GOT3 (cell line): ENCODE results near the gene SSRP1.
"Not testable (repeated sequence)": the region's sequence is repeated elsewhere in the genome, so short reads cannot be mapped to it uniquely, and the experiment has no call there.

Experiments used
- DNase-seq: peaks from one replicate; lab custom pipeline; 2025; ENCODE audit warnings: mixed read lengths; lab: John Stamatoyannopoulos, UW

Gene SSRP1, protein sequence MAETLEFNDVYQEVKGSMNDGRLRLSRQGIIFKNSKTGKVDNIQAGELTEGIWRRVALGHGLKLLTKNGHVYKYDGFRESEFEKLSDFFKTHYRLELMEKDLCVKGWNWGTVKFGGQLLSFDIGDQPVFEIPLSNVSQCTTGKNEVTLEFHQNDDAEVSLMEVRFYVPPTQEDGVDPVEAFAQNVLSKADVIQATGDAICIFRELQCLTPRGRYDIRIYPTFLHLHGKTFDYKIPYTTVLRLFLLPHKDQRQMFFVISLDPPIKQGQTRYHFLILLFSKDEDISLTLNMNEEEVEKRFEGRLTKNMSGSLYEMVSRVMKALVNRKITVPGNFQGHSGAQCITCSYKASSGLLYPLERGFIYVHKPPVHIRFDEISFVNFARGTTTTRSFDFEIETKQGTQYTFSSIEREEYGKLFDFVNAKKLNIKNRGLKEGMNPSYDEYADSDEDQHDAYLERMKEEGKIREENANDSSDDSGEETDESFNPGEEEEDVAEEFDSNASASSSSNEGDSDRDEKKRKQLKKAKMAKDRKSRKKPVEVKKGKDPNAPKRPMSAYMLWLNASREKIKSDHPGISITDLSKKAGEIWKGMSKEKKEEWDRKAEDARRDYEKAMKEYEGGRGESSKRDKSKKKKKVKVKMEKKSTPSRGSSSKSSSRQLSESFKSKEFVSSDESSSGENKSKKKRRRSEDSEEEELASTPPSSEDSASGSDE

DNA sequence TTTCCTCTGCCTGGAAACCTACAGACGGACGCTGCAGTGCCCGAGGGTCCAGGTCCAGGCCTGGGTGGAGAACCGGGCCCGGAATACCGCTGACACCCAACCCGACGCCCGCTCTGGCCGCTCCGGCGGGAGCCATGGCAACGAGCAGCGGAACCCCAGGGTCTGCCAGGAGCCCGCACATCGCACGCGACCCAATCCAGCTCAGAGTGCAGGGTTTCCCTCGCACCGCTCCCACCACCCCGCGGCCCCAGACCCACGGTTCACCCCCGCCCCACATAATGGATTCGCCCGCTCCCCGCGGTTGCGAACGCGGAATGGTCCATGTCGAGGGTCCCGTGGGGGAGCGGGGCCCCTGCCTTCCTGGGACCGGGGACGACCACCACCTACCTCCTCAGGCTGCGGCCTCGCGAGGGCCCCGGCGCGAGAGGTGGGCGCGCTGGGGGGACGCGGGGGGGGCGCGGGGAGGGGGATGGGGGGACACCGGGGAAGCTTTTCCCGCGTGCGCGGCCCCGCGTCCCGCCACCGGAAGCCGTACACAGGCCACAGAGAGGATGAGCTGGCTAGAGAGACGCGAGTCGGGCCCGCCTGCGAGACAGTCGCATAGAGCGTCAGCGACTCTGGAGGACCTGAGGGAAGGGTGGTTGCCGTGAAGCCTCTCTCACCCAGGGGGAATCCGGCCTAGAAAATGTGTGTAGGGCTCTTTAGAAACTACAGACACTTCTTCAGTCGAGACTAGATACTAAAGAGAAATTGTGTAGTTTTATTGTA lies at the start of gene SSRP1:
SSRP1 (minus strand) TSS at position 550 of the 768 bp plus-strand sequence. CDS start 771 bp downstream, outside the sequence.
- peak; percentile 21 for DNase-seq

- DNase-seq: no peak
These were observed 45.3 kb upstream of the SSRP1 start, which contains the start of gene PRG3 for GRCh38 chr11:57380975-57381374. TSS of gene PRG3 (minus strand) at chr11:57381150. CDS start at chr11:57380708, 442 bp downstream.

DNA sequence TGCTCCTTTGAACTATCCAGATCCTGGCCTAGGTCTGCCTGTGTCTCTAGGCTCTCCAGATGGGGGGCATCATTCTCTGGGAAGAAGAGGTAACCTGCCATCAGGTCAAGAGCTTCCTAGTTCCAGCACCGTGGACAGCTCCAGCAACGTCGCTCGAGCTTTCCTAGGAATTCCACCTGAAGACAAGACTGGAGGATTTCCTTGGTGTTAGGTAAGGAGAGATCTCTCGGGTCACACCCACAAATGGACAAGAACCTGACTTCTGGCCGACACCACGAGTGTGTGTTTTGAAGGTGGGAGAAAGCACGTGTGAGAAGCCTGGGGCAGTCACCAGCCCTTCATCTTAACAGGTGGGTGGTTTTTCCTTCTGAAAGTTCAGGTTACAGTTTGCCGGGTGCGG lies 44.0 kb upstream of the SSRP1 start:
- no peak for DNase-seq

- DNase-seq: no peak
These were observed 42.5 kb upstream of the SSRP1 start for GRCh38 chr11:57378186-57378585.

DNA sequence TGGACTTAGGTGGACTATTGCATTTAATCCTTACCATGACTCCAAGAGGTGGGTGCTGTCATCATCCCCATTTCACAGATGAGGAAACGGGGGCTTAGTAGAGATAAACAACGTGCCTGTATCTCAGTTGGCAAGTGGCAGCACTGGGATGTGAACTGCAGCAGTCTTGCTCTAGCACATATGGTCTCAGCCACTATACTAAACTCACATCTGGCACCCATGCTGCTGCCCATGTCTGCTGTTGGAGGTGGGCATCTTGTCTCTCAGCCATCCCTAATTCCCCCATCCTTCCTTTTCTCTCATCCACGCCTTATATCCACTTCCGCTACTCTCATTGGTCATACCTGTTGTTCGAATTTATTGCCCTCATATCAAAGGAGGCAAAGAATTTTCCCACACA lies 41.4 kb upstream of the SSRP1 start:
- no peak for DNase-seq

GRCh38 chr11:57376095-57377090 lies 40.7 kb upstream of the SSRP1 start:
- no peak for DNase-seq

DNA sequence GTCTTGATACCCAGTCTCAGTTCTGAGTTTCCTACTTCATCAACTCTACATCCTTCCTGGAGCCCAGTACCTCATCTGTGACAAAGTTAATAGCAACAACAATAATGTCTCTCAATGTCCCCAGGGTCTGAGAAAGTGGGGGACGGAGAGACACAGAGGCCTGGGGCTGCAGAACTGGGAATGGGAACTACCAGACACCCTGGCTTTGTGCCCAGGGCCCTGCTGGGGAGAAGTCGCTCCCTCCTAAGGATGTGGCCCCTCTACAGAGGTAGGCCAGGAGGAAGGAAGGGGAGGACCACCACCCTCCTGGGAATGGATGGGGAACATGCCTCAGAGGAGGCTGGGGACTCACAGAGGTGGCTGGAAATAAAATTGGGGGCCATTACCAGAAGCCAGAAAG lies 39.8 kb upstream of the SSRP1 start:
- no peak for DNase-seq

DNA sequence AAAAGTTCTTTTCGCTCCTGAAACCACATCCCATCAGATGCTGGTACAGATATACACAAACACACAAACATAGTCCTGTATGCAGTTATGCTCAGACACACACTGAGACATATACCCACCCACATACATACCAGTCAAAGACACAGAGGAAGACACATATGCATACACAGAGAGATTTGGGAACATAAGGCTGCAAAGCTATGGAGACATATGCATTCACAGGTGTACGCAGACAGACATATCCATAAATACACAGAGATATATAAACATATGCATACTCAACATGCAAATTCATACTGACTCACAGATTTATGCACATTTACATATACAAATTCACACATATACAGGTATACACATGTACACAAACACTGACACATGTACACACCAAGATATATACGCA lies 39.3 kb upstream of the SSRP1 start:
- no peak for DNase-seq

- DNase-seq: no peak
These were observed 37.5 kb upstream of the SSRP1 start for GRCh38 chr11:57373146-57373545.

DNA sequence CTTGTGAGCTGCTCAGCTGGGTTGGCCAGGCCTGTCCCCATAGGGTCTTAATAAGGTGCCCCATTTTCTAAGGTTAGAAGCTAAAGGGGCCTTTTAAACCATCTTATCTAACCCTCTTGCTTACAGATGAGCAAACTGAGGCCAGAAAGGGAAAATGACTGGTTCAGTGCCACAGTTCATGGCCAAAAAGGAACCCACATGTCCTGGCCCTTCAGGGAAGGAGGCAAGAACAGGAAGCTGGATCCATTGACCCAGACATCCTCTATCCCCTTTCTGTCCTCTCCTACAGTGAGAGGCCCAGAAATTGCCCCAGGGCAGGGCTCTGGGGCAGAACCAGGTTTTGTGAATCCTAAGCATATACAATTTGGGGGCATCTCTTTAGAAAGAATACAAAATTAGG lies 35.2 kb upstream of the SSRP1 start:
- DNase-seq: no peak

GRCh38 chr11:57370251-57370650 lies 34.6 kb upstream of the SSRP1 start:
- no peak for DNase-seq

- no peak for DNase-seq
These were observed 33.1 kb upstream of the SSRP1 start for GRCh38 chr11:57368845-57369232.

DNA sequence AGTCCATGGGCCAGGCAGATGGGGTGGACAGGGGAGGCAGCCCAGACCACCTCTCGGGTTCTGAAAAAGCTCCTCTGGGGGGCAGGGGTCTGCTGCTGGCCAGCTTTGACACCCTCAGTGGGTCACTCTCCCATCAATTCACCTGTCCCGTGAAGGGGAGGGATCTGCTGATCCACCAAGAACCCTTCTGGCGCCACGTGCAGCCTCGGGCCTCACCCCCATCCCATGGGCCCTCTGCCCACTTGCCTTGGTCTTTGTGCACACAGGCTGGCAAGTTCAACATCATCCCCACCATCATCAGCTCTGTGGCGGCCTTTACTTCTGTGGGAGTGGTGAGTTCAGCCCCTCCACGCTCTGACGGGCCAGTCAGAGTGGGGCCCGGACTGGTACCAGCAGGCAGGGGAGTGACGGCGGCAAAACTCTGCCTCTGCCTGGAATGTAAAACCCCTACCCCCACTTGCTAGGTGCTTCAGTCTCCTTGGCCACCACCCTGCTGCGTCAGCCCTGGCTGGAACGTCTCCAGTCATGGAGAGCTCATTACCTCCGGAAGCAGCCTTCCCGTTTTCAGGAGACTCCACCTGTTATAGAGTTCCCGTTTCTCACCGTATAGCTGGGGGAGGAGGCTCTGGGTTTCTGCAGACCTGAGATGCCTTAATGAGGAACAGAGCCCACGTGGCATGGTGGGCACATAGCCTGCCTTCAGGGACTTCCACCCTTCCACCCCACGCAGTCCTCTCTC lies 32.6 kb upstream of the SSRP1 start:
- DNase-seq: no peak

DNA sequence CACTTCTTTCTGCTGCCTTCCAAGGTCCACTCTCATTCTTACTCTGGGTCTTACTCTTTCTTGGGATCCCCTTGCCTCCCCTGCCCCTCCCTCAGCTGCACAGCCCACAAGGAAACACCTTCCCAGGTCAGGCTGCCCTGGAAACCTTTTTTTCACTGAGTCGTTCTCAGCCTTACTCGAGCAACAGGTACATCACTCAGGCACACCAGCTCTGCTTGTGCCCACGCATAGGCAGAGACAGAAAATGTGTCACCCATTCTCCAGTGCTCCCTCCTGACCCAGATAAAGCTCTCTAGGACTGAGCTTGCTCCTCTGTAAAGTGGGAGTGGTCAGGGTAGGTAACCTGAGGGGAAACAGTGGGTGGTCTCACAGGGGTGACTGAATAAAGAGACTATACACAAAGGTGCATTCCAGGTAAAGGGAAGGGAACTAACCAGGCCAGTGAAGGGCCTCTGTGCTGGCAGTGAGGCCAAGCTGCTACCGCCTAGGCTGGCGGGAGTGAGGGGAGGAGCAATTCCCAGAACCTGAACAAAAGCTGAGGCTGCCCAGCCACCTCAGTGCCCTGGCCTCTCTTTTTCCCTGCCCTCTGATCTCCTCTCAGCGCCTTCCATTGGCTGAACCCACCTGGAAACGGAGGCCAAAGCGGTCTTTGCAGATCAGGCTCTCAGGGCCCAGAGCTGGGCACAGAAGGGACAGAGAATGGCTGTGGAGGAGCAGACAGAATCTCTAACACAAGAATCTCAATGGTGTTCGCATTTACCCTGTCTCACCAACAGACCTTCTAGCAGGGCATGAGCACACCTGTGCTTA lies 29.4 kb upstream of the SSRP1 start:
- DNase-seq: no peak

DNA sequence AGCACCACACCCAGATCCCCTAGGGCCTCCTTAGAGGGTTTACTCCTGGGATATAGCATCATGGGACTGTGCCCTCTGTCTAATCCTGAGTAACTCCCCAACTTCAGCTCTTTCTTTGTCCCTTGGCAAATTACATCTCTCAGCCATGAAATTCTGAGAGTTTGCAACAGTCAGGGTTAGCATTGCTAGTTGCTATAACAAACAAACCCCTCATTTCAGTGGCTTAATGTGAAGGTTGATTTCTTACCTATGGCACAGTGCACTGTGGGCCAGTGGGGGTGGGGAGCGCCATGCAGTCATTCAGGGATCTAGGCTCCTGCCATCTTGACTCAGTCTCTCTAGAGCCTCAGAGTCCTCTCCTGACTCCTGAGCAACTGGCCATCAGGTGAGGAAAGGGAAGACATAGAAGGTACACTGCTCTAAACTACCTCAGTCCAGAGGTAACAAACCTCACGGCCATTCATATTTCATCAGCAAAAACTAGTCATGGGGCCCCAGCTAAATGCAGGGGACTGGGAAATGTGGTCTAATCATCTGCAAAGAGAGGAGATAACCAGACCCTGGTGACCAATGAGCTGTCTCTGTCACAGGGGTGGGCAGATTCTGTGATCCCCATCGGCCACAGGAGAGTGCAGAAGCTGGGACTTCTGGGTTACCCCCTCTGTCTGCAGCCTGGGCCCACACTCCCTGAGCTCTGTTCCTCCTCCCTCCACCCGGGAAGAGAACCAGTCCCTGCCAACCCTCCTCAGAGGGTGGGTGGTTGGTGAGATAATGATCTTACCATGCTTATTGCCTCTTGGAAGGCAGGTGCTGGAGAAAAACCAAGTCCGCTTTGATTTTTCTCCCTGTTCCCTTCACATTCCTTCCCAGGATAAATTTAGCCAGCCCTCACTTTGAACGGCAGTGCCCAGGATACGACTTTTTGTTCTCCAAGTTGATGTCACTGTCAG lies 27.7 kb upstream of the SSRP1 start:
- no peak for DNase-seq

DNA sequence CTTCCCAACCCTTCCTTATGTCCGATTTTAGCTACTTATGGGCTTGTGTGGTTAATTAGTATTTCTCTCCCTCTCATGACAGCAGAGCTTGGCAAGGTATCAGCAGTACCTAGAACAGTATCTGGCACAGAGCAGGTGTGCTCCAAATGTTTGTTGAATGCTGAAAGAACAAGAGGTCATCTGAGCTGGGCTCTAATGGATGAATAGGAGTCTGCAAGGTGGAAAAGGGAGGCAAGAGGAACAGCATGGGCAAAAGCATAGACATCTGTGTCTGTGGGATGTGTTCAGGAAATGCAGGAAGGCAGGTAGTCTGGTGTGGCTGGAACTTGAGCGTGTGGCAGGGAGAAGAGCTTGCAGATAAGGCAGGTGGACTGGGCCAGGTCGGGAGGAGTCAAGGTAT lies 26.2 kb upstream of the SSRP1 start:
- no peak for DNase-seq

DNA sequence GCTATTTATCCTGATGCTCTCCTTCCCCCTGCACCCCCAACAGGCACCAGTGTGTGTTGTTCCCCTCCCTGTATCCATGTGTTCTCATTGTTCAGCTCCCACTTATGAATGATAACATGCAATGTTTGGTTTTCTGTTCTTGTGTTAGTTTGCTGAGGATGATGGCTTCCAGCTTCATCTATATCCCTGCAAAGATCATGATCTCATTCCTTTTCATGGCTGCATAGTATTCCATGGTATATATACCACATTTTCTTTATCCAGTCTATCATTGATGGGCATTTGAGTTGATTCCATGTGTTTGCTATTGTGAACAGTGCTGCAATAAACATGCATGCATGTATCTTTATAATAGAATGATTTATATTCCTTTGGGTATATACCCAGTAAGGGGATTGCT lies 25.7 kb upstream of the SSRP1 start:
- DNase-seq: not testable (repeated sequence)

GRCh38 chr11:57360991-57361390 lies 25.3 kb upstream of the SSRP1 start:
- no peak for DNase-seq
